Measurements from ENCODE around the gene COLQ.

Gene COLQ

DNA sequence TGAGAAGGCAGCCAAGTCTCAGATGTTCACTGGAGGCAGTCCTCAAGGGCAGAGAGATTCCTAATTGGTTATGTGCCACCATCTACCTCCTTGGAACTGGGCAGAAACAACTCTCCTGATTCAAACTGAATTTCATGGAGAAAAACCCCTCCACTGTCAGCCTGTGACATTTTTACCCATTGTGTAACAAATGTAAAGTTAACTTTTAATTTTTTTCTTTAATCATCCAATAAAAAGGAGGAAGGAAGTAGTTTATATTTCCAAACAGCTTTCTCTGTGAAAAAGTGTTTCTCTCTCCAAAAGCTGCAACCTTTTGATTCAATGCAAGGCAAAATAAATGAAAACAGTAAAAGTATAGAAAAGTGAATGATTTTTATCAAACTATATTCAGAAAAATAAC, 510 bp upstream of the COLQ start:
- Histone ChIP-seq H3K27ac (ENCODE audit: low read depth, low read length) (no peak overlapping the region), H3K9me3 (ENCODE audit: control insufficient read depth in 1 of 2, low read length in 2 of 2) (no peaks in the 10 kb centered on the region), H3K36me3 (ENCODE audit: control insufficient read depth in 1 of 2, insufficient read depth in 2 of 2, low read length in 2 of 2) (no peaks in the 10 kb centered on the region), H3K9ac (ENCODE audit: low read depth in 1 of 2, low read length in 2 of 2) (no peak overlapping the region), H3K27me3 (ENCODE audit: control insufficient read depth in 1 of 2, insufficient read depth in 2 of 2, low read length in 2 of 2) (no peaks in the 10 kb centered on the region), H3K4me1 (ENCODE audit: control insufficient read depth in 1 of 2, insufficient read depth in 2 of 2, low read length in 2 of 2) (no peaks in the 10 kb centered on the region), H3K4me3 (ENCODE audit: low read depth in 1 of 2, low read length in 2 of 2) (no peak overlapping the region)

DNA sequence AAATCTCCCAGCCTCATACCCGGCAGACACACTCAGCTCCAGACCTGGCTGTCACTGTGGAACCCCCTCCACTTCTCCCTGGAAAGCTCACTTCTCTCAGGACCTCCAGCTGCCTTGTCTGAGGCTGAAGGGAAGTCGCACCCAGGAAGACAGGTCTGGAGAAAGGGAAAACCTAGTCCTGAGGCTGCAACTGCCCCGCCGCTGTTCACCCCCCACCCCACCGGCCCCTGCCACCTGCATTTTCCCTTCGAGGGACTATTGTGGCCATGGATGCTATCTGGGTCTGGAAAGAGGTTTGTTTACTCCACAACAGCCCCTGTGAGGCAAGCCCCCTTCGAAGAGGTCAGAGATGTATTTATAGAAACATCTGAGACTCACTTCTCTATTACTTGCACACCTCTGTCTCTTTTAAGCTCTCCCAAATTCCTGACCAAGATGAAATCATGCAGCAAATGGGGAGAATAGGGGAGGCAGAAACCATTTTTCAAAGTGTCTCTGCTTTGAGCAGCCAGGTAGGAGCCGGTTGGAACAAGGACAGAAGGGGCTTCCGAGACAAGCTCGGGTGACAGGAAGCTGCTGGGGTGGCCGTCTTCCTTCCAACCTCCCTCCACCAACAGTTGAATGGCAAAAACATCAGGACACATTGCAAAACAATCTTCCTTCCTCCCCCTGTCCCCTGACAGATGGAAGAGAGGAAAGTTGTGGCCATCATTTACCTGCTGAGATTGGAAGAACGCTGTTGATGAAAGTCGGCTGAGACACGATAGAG, 518 bp downstream of the COLQ start:
- H3K36me3 ChIP-seq (ENCODE audit: control insufficient read depth in 1 of 2, insufficient read depth in 2 of 2, low read length in 2 of 2), result no peaks in the 10 kb centered on the region
- H3K9ac ChIP-seq (ENCODE audit: low read depth in 1 of 2, low read length in 2 of 2), result no peak overlapping the region
- no peak overlapping the region for H3K27ac ChIP-seq (ENCODE audit: low read depth, low read length)
- H3K4me1 ChIP-seq (ENCODE audit: control insufficient read depth in 1 of 2, insufficient read depth in 2 of 2, low read length in 2 of 2), result no peaks in the 10 kb centered on the region
- no peaks in the 10 kb centered on the region for H3K27me3 ChIP-seq (ENCODE audit: control insufficient read depth in 1 of 2, insufficient read depth in 2 of 2, low read length in 2 of 2)
- no peak overlapping the region for H3K4me3 ChIP-seq (ENCODE audit: low read depth in 1 of 2, low read length in 2 of 2)
- H3K9me3 ChIP-seq (ENCODE audit: control insufficient read depth in 1 of 2, low read length in 2 of 2), result no peaks in the 10 kb centered on the region

DNA sequence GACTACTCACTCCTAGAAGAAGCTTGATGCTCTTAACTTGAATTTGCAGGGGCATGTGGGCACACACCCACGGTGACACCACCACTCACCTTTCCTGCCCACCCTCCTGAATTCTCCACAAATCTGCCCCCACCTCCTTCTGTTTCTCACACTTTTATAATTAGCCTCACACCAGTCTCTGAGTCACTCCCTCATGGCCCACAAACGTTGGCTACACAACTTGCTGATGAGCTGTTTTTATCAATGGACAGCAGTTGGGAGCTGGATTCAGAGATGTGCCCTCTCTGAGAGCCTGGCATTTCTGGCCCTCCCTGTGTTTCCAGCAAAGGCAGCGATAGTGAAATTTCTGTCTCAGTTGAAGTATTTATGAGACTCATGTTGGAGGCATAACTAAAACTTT, 1.3 kb downstream of the COLQ start:
- H3K9ac ChIP-seq (ENCODE audit: low read depth in 1 of 2, low read length in 2 of 2), result no peak overlapping the region
- no peaks in the 10 kb centered on the region for H3K9me3 ChIP-seq (ENCODE audit: control insufficient read depth in 1 of 2, low read length in 2 of 2)
- H3K36me3 ChIP-seq (ENCODE audit: control insufficient read depth in 1 of 2, insufficient read depth in 2 of 2, low read length in 2 of 2), result no peaks in the 10 kb centered on the region
- no peaks in the 10 kb centered on the region for H3K4me1 ChIP-seq (ENCODE audit: control insufficient read depth in 1 of 2, insufficient read depth in 2 of 2, low read length in 2 of 2)
- H3K27ac ChIP-seq (ENCODE audit: low read depth, low read length), result no peak overlapping the region
- H3K27me3 ChIP-seq (ENCODE audit: control insufficient read depth in 1 of 2, insufficient read depth in 2 of 2, low read length in 2 of 2), result no peaks in the 10 kb centered on the region
- H3K4me3 ChIP-seq (ENCODE audit: low read depth in 1 of 2, low read length in 2 of 2), result no peak overlapping the region

DNA sequence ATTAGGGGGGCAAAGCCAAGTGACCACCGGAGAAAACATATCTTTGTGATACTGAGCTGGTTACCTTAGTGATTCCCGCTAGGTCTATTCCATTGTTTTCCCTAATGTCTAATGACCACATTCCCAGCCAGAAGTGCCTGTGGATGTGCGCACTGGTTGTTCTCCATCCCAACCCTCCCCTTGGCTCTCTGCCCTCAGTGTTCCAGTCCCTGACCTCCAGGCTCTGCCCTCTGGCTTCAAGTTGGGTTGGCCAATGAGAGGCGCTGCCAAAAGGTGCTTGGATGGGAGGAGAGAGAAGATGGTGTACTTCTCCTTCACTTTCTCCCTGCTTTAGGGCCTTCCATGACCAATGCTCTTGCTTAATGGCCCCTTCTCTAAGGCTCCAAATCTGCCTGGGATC, 2.4 kb downstream of the COLQ start:
- Histone ChIP-seq H3K27ac (ENCODE audit: low read depth, low read length) (no peak overlapping the region), H3K36me3 (ENCODE audit: control insufficient read depth in 1 of 2, insufficient read depth in 2 of 2, low read length in 2 of 2) (no peaks in the 10 kb centered on the region), H3K4me3 (ENCODE audit: low read depth in 1 of 2, low read length in 2 of 2) (no peak overlapping the region), H3K9ac (ENCODE audit: low read depth in 1 of 2, low read length in 2 of 2) (no peak overlapping the region), H3K4me1 (ENCODE audit: control insufficient read depth in 1 of 2, insufficient read depth in 2 of 2, low read length in 2 of 2) (peaks cover 0 to 3% of the 10 kb centered on the region in 2 donors), H3K9me3 (ENCODE audit: control insufficient read depth in 1 of 2, low read length in 2 of 2) (no peaks in the 10 kb centered on the region), H3K27me3 (ENCODE audit: control insufficient read depth in 1 of 2, insufficient read depth in 2 of 2, low read length in 2 of 2) (no peaks in the 10 kb centered on the region)

DNA sequence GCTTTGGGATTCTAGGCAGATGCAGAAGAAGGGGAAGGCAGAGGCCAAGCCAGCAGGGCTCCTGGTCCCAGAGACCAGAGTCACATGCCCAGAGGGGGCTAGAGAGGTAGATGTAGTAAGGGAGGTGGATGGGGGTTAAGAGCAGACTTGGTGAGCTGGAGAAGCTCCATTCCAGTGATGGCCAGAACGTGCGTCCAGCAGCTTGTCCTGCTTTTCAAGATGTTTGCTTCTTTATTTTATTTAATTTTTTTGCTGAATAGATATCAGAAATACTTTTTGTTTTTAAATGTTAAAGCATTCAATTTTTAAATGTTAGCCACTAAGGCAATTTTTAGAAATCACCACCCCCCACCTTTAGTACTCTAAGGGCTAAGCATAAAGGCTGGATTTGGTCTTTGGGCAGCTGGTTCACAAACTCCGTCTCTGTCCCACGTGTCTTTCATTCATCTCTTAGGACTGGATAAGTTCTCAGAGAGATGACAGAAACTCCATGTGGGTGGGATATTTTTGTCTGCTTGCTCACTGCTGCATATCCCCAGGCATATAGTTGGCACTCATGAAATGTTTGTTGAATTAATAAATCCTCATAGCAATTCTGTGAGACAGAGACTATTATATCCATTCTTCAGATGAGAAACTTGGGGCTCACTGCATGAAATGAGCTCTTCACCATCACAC, 6.7 kb downstream of the COLQ start:
- no peak overlapping the region for H3K9ac ChIP-seq (ENCODE audit: low read depth in 1 of 2, low read length in 2 of 2)
- no peak overlapping the region for H3K4me3 ChIP-seq (ENCODE audit: low read depth in 1 of 2, low read length in 2 of 2)
- H3K27me3 ChIP-seq (ENCODE audit: control insufficient read depth in 1 of 2, insufficient read depth in 2 of 2, low read length in 2 of 2), result no peaks in the 10 kb centered on the region
- no peaks in the 10 kb centered on the region for H3K36me3 ChIP-seq (ENCODE audit: control insufficient read depth in 1 of 2, insufficient read depth in 2 of 2, low read length in 2 of 2)
- H3K9me3 ChIP-seq (ENCODE audit: control insufficient read depth in 1 of 2, low read length in 2 of 2), result no peaks in the 10 kb centered on the region
- H3K27ac ChIP-seq (ENCODE audit: low read depth, low read length), result no peak overlapping the region
- peaks cover 0 to 3% of the 10 kb centered on the region in 2 donors for H3K4me1 ChIP-seq (ENCODE audit: control insufficient read depth in 1 of 2, insufficient read depth in 2 of 2, low read length in 2 of 2)

DNA sequence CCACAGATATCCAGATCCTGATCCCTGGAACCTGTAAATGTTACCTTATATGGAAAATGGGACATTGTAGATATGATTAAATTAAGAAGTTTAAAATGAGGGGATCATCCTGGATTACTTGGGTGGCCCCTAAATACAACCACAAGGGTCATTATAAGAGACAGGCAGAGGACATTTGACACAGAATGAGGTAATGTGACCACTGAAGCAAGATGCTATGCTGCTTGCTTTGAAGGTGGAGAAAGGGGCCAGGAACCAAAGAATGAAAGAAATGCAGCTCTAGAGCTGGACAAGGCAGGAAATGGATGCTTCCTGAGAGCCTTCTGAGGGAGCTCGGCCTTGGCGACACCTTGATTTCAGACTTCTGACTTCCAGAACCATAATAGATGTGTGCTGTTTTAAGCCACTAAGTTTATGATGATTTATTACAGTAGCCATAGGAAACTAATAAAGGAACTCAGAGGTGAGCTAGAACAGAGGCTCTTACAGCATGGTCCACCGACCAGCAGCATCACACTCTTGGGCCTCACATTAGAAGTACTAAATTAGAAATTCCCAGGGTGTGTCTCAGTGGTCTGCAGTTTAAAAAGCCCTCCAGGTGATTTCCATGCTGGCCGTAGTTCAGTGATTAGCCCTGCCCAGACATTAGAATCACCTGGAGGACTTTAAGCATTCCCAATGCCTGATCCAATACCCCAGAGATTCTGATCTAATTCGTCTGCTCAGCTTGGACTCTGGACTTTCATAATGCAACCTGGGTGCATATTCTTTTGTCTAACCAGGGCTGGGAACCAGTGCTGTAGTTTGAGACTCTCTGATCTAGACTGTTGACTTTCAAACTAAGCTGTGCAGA, 7.5 kb downstream of the COLQ start:
- Histone ChIP-seq H3K27me3 (ENCODE audit: control insufficient read depth in 1 of 2, insufficient read depth in 2 of 2, low read length in 2 of 2) (no peaks in the 10 kb centered on the region), H3K9ac (ENCODE audit: low read depth in 1 of 2, low read length in 2 of 2) (no peak overlapping the region), H3K27ac (ENCODE audit: low read depth, low read length) (no peak overlapping the region), H3K4me1 (ENCODE audit: control insufficient read depth in 1 of 2, insufficient read depth in 2 of 2, low read length in 2 of 2) (peaks cover 0 to 3% of the 10 kb centered on the region in 2 donors), H3K4me3 (ENCODE audit: low read depth in 1 of 2, low read length in 2 of 2) (no peak overlapping the region), H3K9me3 (ENCODE audit: control insufficient read depth in 1 of 2, low read length in 2 of 2) (no peaks in the 10 kb centered on the region), H3K36me3 (ENCODE audit: control insufficient read depth in 1 of 2, insufficient read depth in 2 of 2, low read length in 2 of 2) (no peaks in the 10 kb centered on the region)

DNA sequence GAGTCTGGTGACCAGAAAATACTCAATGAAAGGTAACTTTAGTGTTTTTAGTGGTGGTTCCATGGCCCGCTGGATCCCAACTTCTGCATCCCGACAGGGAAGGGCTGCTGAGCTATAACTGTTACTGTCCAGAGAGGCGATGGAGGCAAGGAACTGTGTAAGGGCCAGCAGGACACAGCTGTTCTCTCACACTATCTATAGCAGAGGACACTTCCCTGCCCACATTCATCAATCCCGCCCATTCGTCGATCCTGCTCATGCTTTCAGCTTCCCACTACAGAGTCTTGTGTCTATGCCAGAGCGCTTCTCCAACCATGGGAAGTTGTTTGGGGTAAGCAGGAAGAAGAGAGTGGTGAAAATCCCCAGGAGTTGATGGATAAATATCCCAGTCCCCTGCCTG, 8.4 kb downstream of the COLQ start:
- H3K27me3 ChIP-seq (ENCODE audit: control insufficient read depth in 1 of 2, insufficient read depth in 2 of 2, low read length in 2 of 2), result no peaks in the 10 kb centered on the region
- no peak overlapping the region for H3K9ac ChIP-seq (ENCODE audit: low read depth in 1 of 2, low read length in 2 of 2)
- H3K27ac ChIP-seq (ENCODE audit: low read depth, low read length), result no peak overlapping the region
- peaks cover 0 to 3% of the 10 kb centered on the region in 2 donors for H3K4me1 ChIP-seq (ENCODE audit: control insufficient read depth in 1 of 2, insufficient read depth in 2 of 2, low read length in 2 of 2)
- no peaks in the 10 kb centered on the region for H3K9me3 ChIP-seq (ENCODE audit: control insufficient read depth in 1 of 2, low read length in 2 of 2)
- H3K4me3 ChIP-seq (ENCODE audit: low read depth in 1 of 2, low read length in 2 of 2), result no peak overlapping the region
- no peaks in the 10 kb centered on the region for H3K36me3 ChIP-seq (ENCODE audit: control insufficient read depth in 1 of 2, insufficient read depth in 2 of 2, low read length in 2 of 2)

DNA sequence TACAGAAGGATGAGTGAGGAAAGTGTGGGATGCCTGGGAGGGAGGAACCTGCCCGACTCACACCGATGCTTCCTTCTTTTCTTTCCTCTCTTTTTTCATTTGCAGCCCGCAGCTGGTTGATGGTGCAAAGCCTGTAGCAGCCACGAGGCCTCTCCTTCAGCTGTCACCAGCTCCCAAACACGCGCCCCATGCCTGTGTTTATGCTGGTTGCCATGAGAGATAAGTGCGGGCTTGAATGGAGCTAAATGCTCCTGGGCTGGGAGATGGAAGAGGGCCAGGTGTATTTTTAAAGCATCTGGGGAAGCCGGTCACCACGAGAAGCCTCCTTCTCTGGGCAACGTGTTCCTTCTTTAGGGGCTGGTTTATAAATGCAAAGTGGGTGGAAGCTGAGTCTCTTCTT, 9.3 kb downstream of the COLQ start:
- Histone ChIP-seq H3K9ac (ENCODE audit: low read depth in 1 of 2, low read length in 2 of 2) (no peak overlapping the region), H3K4me3 (ENCODE audit: low read depth in 1 of 2, low read length in 2 of 2) (no peak overlapping the region), H3K9me3 (ENCODE audit: control insufficient read depth in 1 of 2, low read length in 2 of 2) (no peaks in the 10 kb centered on the region), H3K27ac (ENCODE audit: low read depth, low read length) (no peak overlapping the region), H3K36me3 (ENCODE audit: control insufficient read depth in 1 of 2, insufficient read depth in 2 of 2, low read length in 2 of 2) (no peaks in the 10 kb centered on the region), H3K4me1 (ENCODE audit: control insufficient read depth in 1 of 2, insufficient read depth in 2 of 2, low read length in 2 of 2) (peaks cover 0 to 3% of the 10 kb centered on the region in 2 donors), H3K27me3 (ENCODE audit: control insufficient read depth in 1 of 2, insufficient read depth in 2 of 2, low read length in 2 of 2) (no peaks in the 10 kb centered on the region)

DNA sequence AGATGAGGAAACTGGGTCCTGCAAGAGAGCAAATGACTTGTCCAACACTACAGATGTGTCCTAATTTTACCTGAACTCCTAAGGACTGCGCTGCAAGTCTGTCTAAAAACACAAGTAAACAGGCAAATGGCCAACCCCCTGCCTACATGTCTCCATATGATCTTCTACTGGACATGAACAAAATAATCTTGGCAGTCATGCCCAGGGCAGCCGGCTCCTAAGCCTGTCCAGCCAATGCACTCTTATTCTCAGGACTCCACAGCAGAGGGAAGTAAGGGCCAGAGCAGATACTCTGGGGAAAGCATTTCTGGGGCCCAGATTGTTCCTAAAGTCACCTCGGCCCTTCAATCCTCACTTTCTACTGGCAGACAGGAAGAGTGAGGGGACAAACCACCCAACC, 10.3 kb downstream of the COLQ start:
- Histone ChIP-seq H3K4me1 (ENCODE audit: control insufficient read depth in 1 of 2, insufficient read depth in 2 of 2, low read length in 2 of 2) (peaks cover 0 to 3% of the 10 kb centered on the region in 2 donors), H3K36me3 (ENCODE audit: control insufficient read depth in 1 of 2, insufficient read depth in 2 of 2, low read length in 2 of 2) (no peaks in the 10 kb centered on the region), H3K9me3 (ENCODE audit: control insufficient read depth in 1 of 2, low read length in 2 of 2) (no peaks in the 10 kb centered on the region), H3K27me3 (ENCODE audit: control insufficient read depth in 1 of 2, insufficient read depth in 2 of 2, low read length in 2 of 2) (no peaks in the 10 kb centered on the region), H3K27ac (ENCODE audit: low read depth, low read length) (no peak overlapping the region), H3K4me3 (ENCODE audit: low read depth in 1 of 2, low read length in 2 of 2) (no peak overlapping the region), H3K9ac (ENCODE audit: low read depth in 1 of 2, low read length in 2 of 2) (no peak overlapping the region)

DNA sequence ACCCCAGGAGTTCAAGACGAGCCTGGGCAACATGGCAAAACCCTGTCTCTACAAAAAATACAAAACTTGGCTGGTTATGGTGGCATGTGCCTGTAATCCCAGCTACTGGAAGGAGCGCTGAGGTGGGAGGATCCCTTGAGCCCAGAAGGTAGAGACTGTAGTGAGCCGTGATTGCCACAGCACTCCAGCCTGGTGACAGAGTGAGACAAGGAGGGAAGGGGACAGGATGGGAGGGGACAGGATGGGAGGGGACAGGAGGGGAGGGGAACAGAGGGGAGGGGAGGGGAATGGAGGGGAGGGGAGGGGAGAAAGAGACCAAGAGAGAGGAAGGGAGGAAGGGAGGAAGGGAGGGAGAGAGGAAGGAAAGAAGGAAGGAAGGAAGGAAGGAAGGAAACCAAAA, 11.0 kb downstream of the COLQ start:
- no peak overlapping the region for H3K9ac ChIP-seq (ENCODE audit: low read depth in 1 of 2, low read length in 2 of 2)
- H3K4me3 ChIP-seq (ENCODE audit: low read depth in 1 of 2, low read length in 2 of 2), result no peak overlapping the region
- H3K27ac ChIP-seq (ENCODE audit: low read depth, low read length), result no peak overlapping the region
- H3K4me1 ChIP-seq (ENCODE audit: control insufficient read depth in 1 of 2, insufficient read depth in 2 of 2, low read length in 2 of 2), result peaks cover 0 to 3% of the 10 kb centered on the region in 2 donors
- no peaks in the 10 kb centered on the region for H3K36me3 ChIP-seq (ENCODE audit: control insufficient read depth in 1 of 2, insufficient read depth in 2 of 2, low read length in 2 of 2)
- no peaks in the 10 kb centered on the region for H3K27me3 ChIP-seq (ENCODE audit: control insufficient read depth in 1 of 2, insufficient read depth in 2 of 2, low read length in 2 of 2)
- H3K9me3 ChIP-seq (ENCODE audit: control insufficient read depth in 1 of 2, low read length in 2 of 2), result no peaks in the 10 kb centered on the region

Measured in duodenal mucosa (tissue), 2 donors.